Neural progenitor cell (in vitro differentiated cells): Measurements from ENCODE around the gene GPR65. TPM values are rescaled to one million over a fixed set of nuclear protein-coding genes. Genes with fewer than 3 reads are reported as not detected.
A peak's percentile ranks its signal among the peaks of the same experiment; 100 is the strongest.

Experiments used
- DNase-seq: peaks from one replicate; pipeline ENCODE4 v3.0.0-alpha.2; 2016; ENCODE audit warnings: low spot score
- H2AFZ ChIP-seq: fragments of 200-600 bp; sonication (generic); replicated peaks from 2 replicates; pipeline ENCODE4 v1.6.1; 2016; ENCODE audit warnings: antibody characterized with exemption
- H3F3A ChIP-seq: fragments of 200-600 bp; sonication (generic); 2 replicates; pipeline ENCODE4 v1.6.1; 2016; ENCODE audit warnings: antibody characterized with exemption, low read depth
- H3K27ac ChIP-seq: fragments of 200-600 bp; sonication (generic); 2 replicates; pipeline ENCODE4 v1.5.1; 2016; ENCODE audit warnings: mild to moderate bottlenecking
- H3K27me3 ChIP-seq: fragments of 200-600 bp; sonication (generic); 2 replicates; pipeline ENCODE4 v1.6.1; 2016; ENCODE audit warnings: mild to moderate bottlenecking, moderate library complexity
- H3K36me3 ChIP-seq: fragments of 200-600 bp; sonication (generic); 2 replicates; pipeline ENCODE4 v1.5.1; 2016
- H3K4me1 ChIP-seq: fragments of 200-600 bp; sonication (generic); 2 replicates; pipeline ENCODE4 v1.6.1; 2016; ENCODE audit warnings: mixed run types
- H3K4me2 ChIP-seq: fragments of 200-600 bp; sonication (generic); 2 replicates; pipeline ENCODE4 v1.6.1; 2016
- H3K4me3 ChIP-seq: fragments of 200-600 bp; sonication (generic); 2 replicates; pipeline ENCODE4 v1.5.1; 2016
- H3K79me2 ChIP-seq: fragments of 200-600 bp; sonication (generic); 2 replicates; pipeline ENCODE4 v1.6.1; 2016; ENCODE audit warnings: low read depth
- H3K9ac ChIP-seq: fragments of 200-600 bp; sonication (generic); 2 replicates; pipeline ENCODE4 v1.6.1; 2016
- H3K9me3 ChIP-seq: fragments of 200-600 bp; sonication (generic); 2 replicates; pipeline ENCODE4 v1.5.1; 2016; ENCODE audit warnings: low read depth
- H4K20me1 ChIP-seq: fragments of 200-600 bp; sonication (generic); 2 replicates; pipeline ENCODE4 v1.6.1; 2016; ENCODE audit warnings: low read depth
- H3K27ac Mint-ChIP-seq: 3 replicates; pipeline ENCODE4 v1.8.0; 2021; ENCODE audit warnings: mixed read lengths
- H3K27me3 Mint-ChIP-seq: 2 replicates; pipeline ENCODE4 v1.8.0; 2022; ENCODE audit warnings: low read depth, mild to moderate bottlenecking, inconsistent platforms, moderate library complexity, mixed read lengths; ENCODE audit not compliant: insufficient read depth
- H3K36me3 Mint-ChIP-seq: 3 replicates; pipeline ENCODE4 v1.8.0; 2021; ENCODE audit warnings: mixed read lengths
- H3K4me1 Mint-ChIP-seq: 3 replicates; pipeline ENCODE4 v1.8.0; 2021; ENCODE audit warnings: mixed read lengths
- H3K4me3 Mint-ChIP-seq: 3 replicates; pipeline ENCODE4 v1.8.0; 2021; ENCODE audit warnings: mild to moderate bottlenecking, moderate library complexity, mixed read lengths
- H3K9me3 Mint-ChIP-seq: 3 replicates; pipeline ENCODE4 v1.8.0; 2020; ENCODE audit warnings: mixed read lengths
- EZH2 ChIP-seq: fragments of 200-600 bp; sonication (generic); IDR thresholded peaks from 2 replicates; pipeline ENCODE4 v1.6.1; 2017; ENCODE audit warnings: antibody characterized with exemption, mild to moderate bottlenecking, moderate library complexity
- EZH2phosphoT487 ChIP-seq: fragments of 200-600 bp; sonication (generic); IDR thresholded peaks from 2 replicates; pipeline ENCODE4 v1.6.1; 2017; ENCODE audit warnings: antibody characterized with exemption
- total RNA-seq: library from RNA; depleted of rRNA; stranded (reverse); fragments of >200 nt; gene quantifications from 2 replicates; pipeline ENCODE4 v1.2.3, GENCODE V29; 2015; ENCODE audit warnings: low replicate concordance
- TF ChIP-seq, protein P1 (sequence below): fragments of 200-600 bp; sonication (generic); IDR thresholded peaks from 2 replicates; pipeline ENCODE4 v1.5.1; 2017; ENCODE audit warnings: antibody characterized with exemption, mild to moderate bottlenecking

Gene GPR65
- total RNA-seq, 1 donor from 2014 or later = not detected

DNA sequence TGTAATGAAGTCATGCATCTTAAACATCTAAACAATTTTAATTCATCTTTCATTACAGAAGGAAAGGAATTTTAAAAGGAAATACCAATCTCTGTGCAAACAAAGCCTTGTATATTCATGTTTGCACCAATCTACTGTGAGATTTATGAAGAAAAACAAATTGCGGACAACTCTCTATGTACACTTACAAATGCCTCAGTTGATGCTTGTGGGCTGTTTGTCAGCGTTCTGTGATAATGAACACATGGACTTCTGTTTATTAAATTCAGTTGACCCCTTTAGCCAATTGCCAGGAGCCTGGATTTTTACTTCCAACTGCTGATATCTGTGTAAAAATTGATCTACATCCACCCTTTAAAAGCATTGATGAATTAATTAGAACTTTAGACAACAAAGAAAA is 5.4 kb downstream of the GPR65 start:
- H3K36me3 Mint-ChIP-seq = no peaks in the 10 kb centered on the region

DNA sequence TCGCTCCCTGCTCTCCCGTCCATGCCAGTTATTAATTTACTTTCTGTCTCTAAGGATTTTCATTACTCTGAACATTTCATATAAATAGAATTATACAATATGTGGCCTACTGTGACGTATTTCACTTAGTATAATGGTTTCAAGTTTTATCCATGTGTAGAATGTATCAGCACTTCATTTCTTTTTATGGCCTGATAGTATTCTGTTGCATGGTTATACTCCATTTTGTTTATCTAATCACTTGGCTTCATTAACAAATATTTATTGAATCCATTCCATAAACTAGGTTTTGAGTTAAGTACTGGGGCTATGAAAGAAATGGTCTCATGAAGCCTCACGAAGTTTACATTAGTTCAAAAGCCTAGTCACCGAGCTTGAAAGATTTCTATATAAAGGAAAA is 7.6 kb downstream of the GPR65 start:
- Mint-ChIP-seq H3K4me1 (no peaks in the 10 kb centered on the region), H3K27ac (no peak overlapping the region), H3K36me3 (no peaks in the 10 kb centered on the region), H3K27me3 (no peaks in the 10 kb centered on the region), H3K4me3 (no peak overlapping the region), H3K9me3 (no peaks in the 10 kb centered on the region)
- no peak for DNase-seq
- no peak overlapping the region for H3K4me3 ChIP-seq
- H4K20me1 ChIP-seq = no peaks in the 10 kb centered on the region
- TF ChIP-seq EZH2 (no peak), EZH2phosphoT487 (no peak)
- TF ChIP-seq, protein P1, sequence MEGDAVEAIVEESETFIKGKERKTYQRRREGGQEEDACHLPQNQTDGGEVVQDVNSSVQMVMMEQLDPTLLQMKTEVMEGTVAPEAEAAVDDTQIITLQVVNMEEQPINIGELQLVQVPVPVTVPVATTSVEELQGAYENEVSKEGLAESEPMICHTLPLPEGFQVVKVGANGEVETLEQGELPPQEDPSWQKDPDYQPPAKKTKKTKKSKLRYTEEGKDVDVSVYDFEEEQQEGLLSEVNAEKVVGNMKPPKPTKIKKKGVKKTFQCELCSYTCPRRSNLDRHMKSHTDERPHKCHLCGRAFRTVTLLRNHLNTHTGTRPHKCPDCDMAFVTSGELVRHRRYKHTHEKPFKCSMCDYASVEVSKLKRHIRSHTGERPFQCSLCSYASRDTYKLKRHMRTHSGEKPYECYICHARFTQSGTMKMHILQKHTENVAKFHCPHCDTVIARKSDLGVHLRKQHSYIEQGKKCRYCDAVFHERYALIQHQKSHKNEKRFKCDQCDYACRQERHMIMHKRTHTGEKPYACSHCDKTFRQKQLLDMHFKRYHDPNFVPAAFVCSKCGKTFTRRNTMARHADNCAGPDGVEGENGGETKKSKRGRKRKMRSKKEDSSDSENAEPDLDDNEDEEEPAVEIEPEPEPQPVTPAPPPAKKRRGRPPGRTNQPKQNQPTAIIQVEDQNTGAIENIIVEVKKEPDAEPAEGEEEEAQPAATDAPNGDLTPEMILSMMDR = no peak
- no peak overlapping the region for H3K27ac ChIP-seq
- no peaks in the 10 kb centered on the region for H3K27me3 ChIP-seq
- H3K79me2 ChIP-seq = no peaks in the 10 kb centered on the region
- H3K4me1 ChIP-seq = peaks cover 3% of the 10 kb centered on the region
- H3K36me3 ChIP-seq = no peaks in the 10 kb centered on the region
- no peak overlapping the region for H2AFZ ChIP-seq
- H3K9ac ChIP-seq = no peak overlapping the region
- no peaks in the 10 kb centered on the region for H3K9me3 ChIP-seq
- H3F3A ChIP-seq = no peaks in the 10 kb centered on the region
- H3K4me2 ChIP-seq = no peak overlapping the region

More for the DNA sequence above, 5.4 kb downstream of the GPR65 start:
- H3K9ac ChIP-seq = no peak overlapping the region
- no peaks in the 10 kb centered on the region for H3K79me2 ChIP-seq
- no peak for DNase-seq
- no peak overlapping the region for H3K27ac ChIP-seq
- no peaks in the 10 kb centered on the region for H3F3A ChIP-seq
- Mint-ChIP-seq H3K27me3 (no peaks in the 10 kb centered on the region), H3K4me1 (no peaks in the 10 kb centered on the region), H3K9me3 (no peaks in the 10 kb centered on the region), H3K27ac (no peak overlapping the region), H3K4me3 (no peak overlapping the region)
- H3K4me3 ChIP-seq = no peak overlapping the region
- no peak overlapping the region for H2AFZ ChIP-seq
- H3K27me3 ChIP-seq = no peaks in the 10 kb centered on the region
- TF ChIP-seq, protein P1 = no peak
- TF ChIP-seq EZH2 (no peak), EZH2phosphoT487 (no peak)
- H3K4me1 ChIP-seq = peaks cover 3% of the 10 kb centered on the region
- H3K4me2 ChIP-seq = no peak overlapping the region
- H3K9me3 ChIP-seq = no peaks in the 10 kb centered on the region
- no peaks in the 10 kb centered on the region for H4K20me1 ChIP-seq
- no peaks in the 10 kb centered on the region for H3K36me3 ChIP-seq

DNA sequence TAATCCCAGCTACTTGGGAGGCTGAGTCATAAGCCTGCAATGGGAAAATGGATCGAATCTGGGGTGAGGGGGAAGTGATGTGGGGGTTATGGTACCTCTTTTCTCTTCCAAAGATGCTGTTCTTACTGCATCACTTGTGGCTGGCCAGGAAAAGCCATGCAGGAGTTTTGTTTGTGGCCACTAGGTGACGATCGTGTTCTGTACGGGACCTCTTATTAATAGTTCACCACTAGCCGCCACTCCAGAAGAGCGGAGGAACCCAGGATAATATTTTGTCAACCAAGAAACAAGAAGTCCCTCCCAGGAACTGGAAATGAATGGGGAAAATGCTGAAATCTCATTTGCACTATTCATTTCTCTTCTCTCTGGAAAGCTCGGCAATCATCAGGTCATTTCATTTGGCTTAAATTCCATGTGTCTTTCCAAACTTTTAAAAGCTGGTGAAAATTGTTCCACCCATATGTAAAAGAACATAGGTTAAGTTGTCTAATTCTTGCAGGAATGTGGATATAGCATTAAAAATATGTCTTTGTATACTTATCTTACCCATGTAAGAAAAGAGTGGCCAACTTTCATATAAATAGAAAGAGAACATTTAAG is 8.9 kb downstream of the GPR65 start:
- H4K20me1 ChIP-seq = no peaks in the 10 kb centered on the region
- H3K27me3 Mint-ChIP-seq = no peaks in the 10 kb centered on the region
- no peak overlapping the region for H3K27ac Mint-ChIP-seq
- H3K4me1 Mint-ChIP-seq = no peaks in the 10 kb centered on the region
- peaks cover 3% of the 10 kb centered on the region for H3K4me1 ChIP-seq
- H2AFZ ChIP-seq = peak overlapping the region; percentile 90
- peaks cover 2% of the 10 kb centered on the region for H3K9me3 Mint-ChIP-seq
- no peaks in the 10 kb centered on the region for H3K79me2 ChIP-seq
- TF ChIP-seq EZH2 = no peak
- TF ChIP-seq, protein P1 = peak; percentile 92
- no peak overlapping the region for H3K4me3 Mint-ChIP-seq
- no peaks in the 10 kb centered on the region for H3K27me3 ChIP-seq
- peak; percentile 83 for DNase-seq
- H3K9ac ChIP-seq = no peak overlapping the region
- H3K4me2 ChIP-seq = no peak overlapping the region
- H3K36me3 Mint-ChIP-seq = no peaks in the 10 kb centered on the region
- H3K27ac ChIP-seq = no peak overlapping the region
- H3K4me3 ChIP-seq = no peak overlapping the region
- no peaks in the 10 kb centered on the region for H3K36me3 ChIP-seq
- H3K9me3 ChIP-seq = no peaks in the 10 kb centered on the region
- no peaks in the 10 kb centered on the region for H3F3A ChIP-seq
